Activated CD4-positive, CD25-positive, alpha-beta regulatory T cell treated with anti-CD3 and anti-CD28 coated beads, Interleukin-2, amount 50 U/mL, for 24 hours (primary cell): Measurements from ENCODE around the gene CMIP.
"Not testable (repeated sequence)": the region's sequence is repeated elsewhere in the genome, so short reads cannot be mapped to it uniquely, and the experiment has no call there.

Experiments
- ATAC-seq, 2 donors: fragments of 150-1000 bp; cut with Tn5 transposase; one replicate each; pipeline ENCODE4 v1.10.0; 2021; ENCODE audit warnings: mild to moderate bottlenecking in 1 of 2, moderate library complexity in 1 of 2

The CMIP gene

GRCh38 chr16:81519301-81520150, 74.9 kb downstream of the CMIP start:
- no peak for ATAC-seq

GRCh38 chr16:81520151-81520470, 75.5 kb downstream of the CMIP start:
- ATAC-seq: no peak

GRCh38 chr16:81520560-81521135, 76.0 kb downstream of the CMIP start:
- no peak for ATAC-seq

- peak; percentile 73 to 80 for ATAC-seq
Measured at GRCh38 chr16:81521141-81521626, 76.6 kb downstream of the CMIP start.

- no peak for ATAC-seq
Measured at GRCh38 chr16:81522108-81522701, 77.6 kb downstream of the CMIP start.

GRCh38 chr16:81522851-81523250, 78.2 kb downstream of the CMIP start:
- not testable (repeated sequence) for ATAC-seq

GRCh38 chr16:81523387-81524115, 78.9 kb downstream of the CMIP start:
- no peak for ATAC-seq

GRCh38 chr16:81524382-81524781, 79.8 kb downstream of the CMIP start:
- ATAC-seq: no peak

- not testable (repeated sequence) for ATAC-seq
Measured at GRCh38 chr16:81524885-81525284, 80.3 kb downstream of the CMIP start.

GRCh38 chr16:81526199-81526598, 81.6 kb downstream of the CMIP start:
- no peak for ATAC-seq

GRCh38 chr16:81526935-81527334, 82.3 kb downstream of the CMIP start:
- no peak for ATAC-seq

- ATAC-seq: no peak
Measured at GRCh38 chr16:81527477-81528178, 83.0 kb downstream of the CMIP start.

- ATAC-seq: no peak
Measured at GRCh38 chr16:81528256-81528655, 83.6 kb downstream of the CMIP start.

- ATAC-seq: no peak
Measured at GRCh38 chr16:81530296-81530721, 85.7 kb downstream of the CMIP start.

- ATAC-seq: no peak
Measured at GRCh38 chr16:81530814-81531213, 86.2 kb downstream of the CMIP start.

GRCh38 chr16:81531419-81531821, 86.8 kb downstream of the CMIP start:
- ATAC-seq: no peak

GRCh38 chr16:81532491-81533174, 88.0 kb downstream of the CMIP start:
- no peak for ATAC-seq

GRCh38 chr16:81533175-81533507, 88.5 kb downstream of the CMIP start:
- ATAC-seq: no peak

- ATAC-seq: no peak
Measured at GRCh38 chr16:81535679-81536360, 91.2 kb downstream of the CMIP start.

- no peak for ATAC-seq
Measured at GRCh38 chr16:81536648-81537047, 92.0 kb downstream of the CMIP start.
